ENCODE results near the gene DHTKD1. TPM values are rescaled to one million over a fixed set of nuclear protein-coding genes. Genes with fewer than 3 reads are reported as not detected.

The DHTKD1 gene, protein sequence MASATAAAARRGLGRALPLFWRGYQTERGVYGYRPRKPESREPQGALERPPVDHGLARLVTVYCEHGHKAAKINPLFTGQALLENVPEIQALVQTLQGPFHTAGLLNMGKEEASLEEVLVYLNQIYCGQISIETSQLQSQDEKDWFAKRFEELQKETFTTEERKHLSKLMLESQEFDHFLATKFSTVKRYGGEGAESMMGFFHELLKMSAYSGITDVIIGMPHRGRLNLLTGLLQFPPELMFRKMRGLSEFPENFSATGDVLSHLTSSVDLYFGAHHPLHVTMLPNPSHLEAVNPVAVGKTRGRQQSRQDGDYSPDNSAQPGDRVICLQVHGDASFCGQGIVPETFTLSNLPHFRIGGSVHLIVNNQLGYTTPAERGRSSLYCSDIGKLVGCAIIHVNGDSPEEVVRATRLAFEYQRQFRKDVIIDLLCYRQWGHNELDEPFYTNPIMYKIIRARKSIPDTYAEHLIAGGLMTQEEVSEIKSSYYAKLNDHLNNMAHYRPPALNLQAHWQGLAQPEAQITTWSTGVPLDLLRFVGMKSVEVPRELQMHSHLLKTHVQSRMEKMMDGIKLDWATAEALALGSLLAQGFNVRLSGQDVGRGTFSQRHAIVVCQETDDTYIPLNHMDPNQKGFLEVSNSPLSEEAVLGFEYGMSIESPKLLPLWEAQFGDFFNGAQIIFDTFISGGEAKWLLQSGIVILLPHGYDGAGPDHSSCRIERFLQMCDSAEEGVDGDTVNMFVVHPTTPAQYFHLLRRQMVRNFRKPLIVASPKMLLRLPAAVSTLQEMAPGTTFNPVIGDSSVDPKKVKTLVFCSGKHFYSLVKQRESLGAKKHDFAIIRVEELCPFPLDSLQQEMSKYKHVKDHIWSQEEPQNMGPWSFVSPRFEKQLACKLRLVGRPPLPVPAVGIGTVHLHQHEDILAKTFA
- total RNA-seq: 21.1 and 22.6 TPM in 2 replicates

GRCh38 chr10:12068449-12069269, at the start of gene DHTKD1:
Gene DHTKD1, plus strand, starts transcription at chr10:12068954. Its CDS starts 80 bp downstream, at chr10:12069034.

GRCh38 chr10:12042797-12043651, 25.7 kb upstream of the DHTKD1 start, which contains the start of gene UPF2:
Gene UPF2, minus strand, starts transcription at chr10:12042809. Its CDS starts 7,386 bp downstream, at chr10:12035423.

DNA sequence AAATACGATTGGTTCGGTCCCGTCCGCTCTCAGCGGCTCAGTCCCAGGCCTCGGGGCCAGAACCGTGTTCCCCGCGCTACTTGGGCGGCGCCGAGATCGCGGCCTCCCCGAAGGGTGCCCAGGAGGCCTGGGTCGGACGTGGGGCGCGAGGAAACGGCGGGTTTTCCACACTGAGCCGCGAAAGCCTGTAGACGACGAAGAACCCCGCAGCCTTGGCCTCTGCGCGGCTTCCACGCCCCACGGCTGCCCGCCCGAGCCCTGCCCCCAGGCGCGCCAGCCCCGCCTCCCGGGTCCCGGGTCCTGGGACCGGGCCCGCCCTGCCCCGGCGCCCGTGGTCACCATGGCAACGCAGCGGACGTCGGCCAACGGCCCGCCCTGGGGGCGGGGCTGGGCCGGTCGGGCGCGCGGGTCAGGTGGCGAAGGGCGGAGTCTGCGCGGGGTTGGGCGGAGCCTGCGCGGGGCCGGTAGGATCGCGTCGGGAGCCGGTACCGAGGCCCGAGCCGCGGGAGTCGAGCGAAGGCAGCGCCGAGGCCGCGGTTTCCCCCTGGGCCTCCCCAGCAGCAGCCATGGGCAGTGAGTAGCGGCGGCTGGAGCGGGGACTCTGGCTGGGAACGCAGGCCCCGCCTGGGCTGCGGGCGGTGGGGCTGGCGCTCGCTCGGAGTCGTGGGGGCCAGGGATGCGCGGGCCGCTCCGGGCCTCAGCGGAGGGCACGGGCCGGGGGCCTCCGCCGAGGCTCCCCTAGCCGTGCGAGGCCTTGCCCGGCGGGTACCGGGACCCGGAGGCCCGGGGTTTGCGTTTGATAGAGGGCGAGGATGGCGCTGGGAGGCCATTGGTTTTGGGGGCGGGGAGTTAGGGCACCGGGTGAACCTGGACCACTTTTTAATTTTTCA, 60.7 kb downstream of the DHTKD1 start, which contains the start of gene SEC61A2:
SEC61A2 (plus strand) TSS at position 456 of the 890 bp plus-strand sequence; CDS start at position 567, 111 bp downstream.

Other genes starting within 250 kb of the DHTKD1 start
- 2.0 and 2.1 TPM in 2 replicates for gene PROSER2, start 245.6 kb upstream of the DHTKD1 start, total RNA-seq
- 15.2 and 17.7 TPM in 2 replicates for gene UPF2, start 26.1 kb upstream of the DHTKD1 start, total RNA-seq
- 5.9 and 6.7 TPM in 2 replicates for gene SEC61A2, start 60.7 kb downstream of the DHTKD1 start, total RNA-seq
- gene NUDT5, start 126.9 kb downstream of the DHTKD1 start, total RNA-seq: 46.2 and 56.0 TPM in 2 replicates
- gene CDC123, start 127.2 kb downstream of the DHTKD1 start, total RNA-seq: 159 and 174 TPM in 2 replicates